Tibial nerve (tissue), 4 donors: Measurements from ENCODE around the gene MEGF8.

Experiments
- EP300 ChIP-seq, 2 donors: sonication (generic); formaldehyde crosslinking; IDR thresholded peaks; one replicate each; pipeline ENCODE4 v1.6.1; 2017; ENCODE audit warnings: antibody characterized with exemption in 2 of 2, mild to moderate bottlenecking in 1 of 2
- POLR2A ChIP-seq, 2 donors: fragments of 450-650 bp; IDR thresholded peaks; one replicate each; pipeline ENCODE4 v1.6.1; 2017; ENCODE audit warnings: antibody characterized with exemption in 2 of 2, mild to moderate bottlenecking in 2 of 2, moderate library complexity in 2 of 2
- TF ChIP-seq, protein P1 (sequence below), 5 experiments: fragments of 200-600 bp in 3 of 5; fragments of 450-650 bp in 2 of 5; sonication (generic) in 3 of 5; IDR thresholded peaks; one replicate each; pipeline ENCODE4 v1.5.1; 2016 to 2019; ENCODE audit warnings: antibody characterized with exemption in 5 of 5, mild to moderate bottlenecking in 3 of 5, moderate library complexity in 2 of 5

GRCh38 chr19:42423462-42424344, 98.3 kb downstream of the MEGF8 start:
- TF ChIP-seq EP300 (IDR thresholded peaks at IDR 0.05) (peak in 1 of 2 donors; percentile 36), POLR2A (IDR thresholded peaks at IDR 0.05) (peak in 1 of 2 donors; percentile 39)
- TF ChIP-seq, protein P1, sequence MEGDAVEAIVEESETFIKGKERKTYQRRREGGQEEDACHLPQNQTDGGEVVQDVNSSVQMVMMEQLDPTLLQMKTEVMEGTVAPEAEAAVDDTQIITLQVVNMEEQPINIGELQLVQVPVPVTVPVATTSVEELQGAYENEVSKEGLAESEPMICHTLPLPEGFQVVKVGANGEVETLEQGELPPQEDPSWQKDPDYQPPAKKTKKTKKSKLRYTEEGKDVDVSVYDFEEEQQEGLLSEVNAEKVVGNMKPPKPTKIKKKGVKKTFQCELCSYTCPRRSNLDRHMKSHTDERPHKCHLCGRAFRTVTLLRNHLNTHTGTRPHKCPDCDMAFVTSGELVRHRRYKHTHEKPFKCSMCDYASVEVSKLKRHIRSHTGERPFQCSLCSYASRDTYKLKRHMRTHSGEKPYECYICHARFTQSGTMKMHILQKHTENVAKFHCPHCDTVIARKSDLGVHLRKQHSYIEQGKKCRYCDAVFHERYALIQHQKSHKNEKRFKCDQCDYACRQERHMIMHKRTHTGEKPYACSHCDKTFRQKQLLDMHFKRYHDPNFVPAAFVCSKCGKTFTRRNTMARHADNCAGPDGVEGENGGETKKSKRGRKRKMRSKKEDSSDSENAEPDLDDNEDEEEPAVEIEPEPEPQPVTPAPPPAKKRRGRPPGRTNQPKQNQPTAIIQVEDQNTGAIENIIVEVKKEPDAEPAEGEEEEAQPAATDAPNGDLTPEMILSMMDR (IDR thresholded peaks at IDR 0.05): peak in 2 of 5 experiments; percentile 3 to 26
